HCT116 (cell line): ENCODE results near the gene CD2BP2.
"Not testable (repeated sequence)": the region's sequence is repeated elsewhere in the genome, so short reads cannot be mapped to it uniquely, and the experiment has no call there.

Experiments
- CEBPB ChIP-seq: IDR thresholded peaks from 2 replicates; pipeline ENCODE4 v1.6.1; 2012; ENCODE audit warnings: low read depth
- CTCF ChIP-seq, 3 experiments: fragments of 200-600 bp in 1 of 3; sonication (generic) in 1 of 3; IDR thresholded peaks in 2 of 3; conservative IDR thresholded peaks in 1 of 3; 2 replicates each; pipeline ENCODE4 v1.5.1; 2012 to 2017; ENCODE audit warnings: low read depth in 2 of 3, low read length in 2 of 3, antibody characterized with exemption in 1 of 3, borderline replicate concordance in 1 of 3, control low read depth in 1 of 3, mild to moderate bottlenecking in 1 of 3, mixed read lengths in 1 of 3, mixed run types in 1 of 3, moderate library complexity in 1 of 3; ENCODE audit not compliant: insufficient read depth in 1 of 3
- EZH2 ChIP-seq: fragments of 200-600 bp; sonication (generic); IDR thresholded peaks from 2 replicates; pipeline ENCODE4 v1.6.1; 2017; ENCODE audit warnings: antibody characterized with exemption, mixed run types
- EZH2phosphoT487 ChIP-seq: fragments of 200-600 bp; IDR thresholded peaks from 2 replicates; pipeline ENCODE4 v1.6.1; 2018; ENCODE audit warnings: antibody characterized with exemption, borderline replicate concordance
- JUND ChIP-seq: IDR thresholded peaks from 2 replicates; pipeline ENCODE4 v1.6.1; 2012
- POLR2A ChIP-seq: IDR thresholded peaks from 2 replicates; pipeline ENCODE4 v1.7.0; 2011; ENCODE audit warnings: borderline replicate concordance; ENCODE audit not compliant: insufficient read depth, insufficient read length; ENCODE audit errors: extremely low read depth
- POLR2AphosphoS5 ChIP-seq: IDR thresholded peaks from 2 replicates; pipeline ENCODE4 v1.6.1; 2011; ENCODE audit warnings: mild to moderate bottlenecking, low read depth, low read length, moderate library complexity
- RAD21 ChIP-seq: IDR thresholded peaks from 2 replicates; pipeline ENCODE4 v1.6.1; 2012; ENCODE audit warnings: low read depth, mild to moderate bottlenecking
- SIN3A ChIP-seq: IDR thresholded peaks from 2 replicates; pipeline ENCODE4 v1.6.1; 2012; ENCODE audit warnings: low read depth
- SRF ChIP-seq: IDR thresholded peaks from 2 replicates; pipeline ENCODE4 v1.6.1; 2012; ENCODE audit warnings: low read depth
- YY1 ChIP-seq: IDR thresholded peaks from 2 replicates; pipeline ENCODE4 v1.6.1; 2011; ENCODE audit warnings: low read length, low read depth, moderate library complexity, mild to moderate bottlenecking; ENCODE audit not compliant: insufficient replicate concordance; ENCODE audit errors: extremely low read depth
- ZBTB33 ChIP-seq: IDR thresholded peaks from 2 replicates; pipeline ENCODE4 v1.6.1; 2011; ENCODE audit warnings: mild to moderate bottlenecking, low read length, moderate library complexity; ENCODE audit not compliant: insufficient replicate concordance; ENCODE audit errors: extremely low read depth
- ZNF274 ChIP-seq: fragments of 200-500 bp; sonication (Bioruptor generic); IDR thresholded peaks from 2 replicates; pipeline ENCODE4 v1.6.1; 2014; ENCODE audit warnings: mild to moderate bottlenecking, low read depth, low read length, inconsistent platforms
- TF ChIP-seq, protein P1 (sequence below): IDR thresholded peaks from 2 replicates; pipeline ENCODE4 v1.6.1; 2012

DNA sequence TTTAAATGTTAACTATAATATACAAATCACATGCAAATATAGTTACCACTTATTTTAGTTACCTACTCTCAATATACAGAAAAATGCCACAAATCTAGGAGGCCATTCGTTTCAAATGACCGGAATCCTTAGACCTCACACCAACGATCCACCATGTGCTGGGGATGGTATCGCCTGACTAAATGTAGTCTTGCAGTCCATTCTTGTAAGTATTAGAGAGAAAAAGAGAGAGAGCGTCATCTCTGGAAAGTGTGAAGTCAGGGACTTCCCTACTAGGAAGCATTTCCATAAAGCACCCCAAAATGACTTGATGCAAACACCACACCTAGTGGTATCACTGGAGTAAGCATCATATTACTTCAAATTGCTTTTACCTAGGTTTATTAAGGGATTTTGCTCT lies 45.9 kb downstream of the CD2BP2 start:
- TF ChIP-seq POLR2AphosphoS5; JUND; POLR2A; CTCF (IDR thresholded peaks at IDR 0.05 in 2 of 3, conservative IDR thresholded peaks at IDR 0.05 in 1 of 3; ENCODE audit: borderline replicate concordance in 1 of 3, insufficient read depth in 1 of 3, low read depth in 2 of 3, low read length in 2 of 3); CEBPB; EZH2; SIN3A; RAD21; ZBTB33; SRF; EZH2phosphoT487; ZNF274; YY1: not testable (repeated sequence)
- TF ChIP-seq, protein P1, sequence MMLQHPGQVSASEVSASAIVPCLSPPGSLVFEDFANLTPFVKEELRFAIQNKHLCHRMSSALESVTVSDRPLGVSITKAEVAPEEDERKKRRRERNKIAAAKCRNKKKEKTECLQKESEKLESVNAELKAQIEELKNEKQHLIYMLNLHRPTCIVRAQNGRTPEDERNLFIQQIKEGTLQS: not testable (repeated sequence)
